HCT116 (cell line): ENCODE measurements around the gene MAPK10. TPM values are rescaled to one million over a fixed set of nuclear protein-coding genes. Genes with fewer than 3 reads are reported as not detected.

Experiments used
- ATAC-seq: fragments of 200-7000 bp; cut with Tn5 transposase; 2 replicates; pipeline ENCODE4 v1.9.1; 2020; ENCODE audit warnings: mild to moderate bottlenecking, moderate library complexity
- BruUV-seq: library from RNA; stranded (reverse); fragments of 400-500 nt; replicated peaks from 2 replicates; lab custom pipeline; 2021; lab: Mats Ljungman, UMichigan
- CTCF ChIA-PET: fragments of 300-600 bp; sonication (Branson Sonifier 250); formaldehyde crosslinking; loops from one replicate; lab custom pipeline; 2021; ENCODE audit warnings: antibody characterized with exemption; lab: Charles Lee
- POLR2A ChIA-PET: fragments of 300-600, 350-600 bp; sonication (Branson Sonifier 250); formaldehyde crosslinking; loops from one replicate; lab custom pipeline; 2021; ENCODE audit warnings: antibody characterized with exemption; lab: Charles Lee
- RAD21 ChIA-PET, 2 experiments: fragments of 300-600 bp; sonication (Branson Sonifier 250); formaldehyde crosslinking; loops; one replicate each; lab custom pipeline; 2023; ENCODE audit warnings: low total read pairs in 2 of 2; ENCODE audit not compliant: uncharacterized antibody in 2 of 2, unreplicated experiment in 2 of 2, low non-redundant PET in 1 of 2; lab: Charles Lee
- DNase-seq: peaks from one replicate; pipeline ENCODE4 v3.0.0-alpha.2; 2010; ENCODE audit warnings: low read depth, low spot score
- H2AFZ ChIP-seq: fragments of 200-600 bp; shearing (Covaris generic), sonication (generic); 2 replicates; pipeline ENCODE4 v1.6.1; 2017; ENCODE audit warnings: low read depth, mixed run types, mixed read lengths, antibody characterized with exemption, low read length; ENCODE audit not compliant: poor library complexity, severe bottlenecking
- H3K27ac ChIP-seq: 2 replicates; pipeline ENCODE4 v1.5.1; 2012; ENCODE audit warnings: low read depth, low read length
- H3K27me3 ChIP-seq: fragments of 200-600 bp; sonication (generic); 2 replicates; pipeline ENCODE4 v1.6.1; 2016; ENCODE audit warnings: mixed run types, low read length, mixed read lengths; ENCODE audit not compliant: insufficient read depth
- H3K36me3 ChIP-seq, 2 experiments: fragments of 200-500 bp in 1 of 2; fragments of 200-600 bp in 1 of 2; sonication (Bioruptor generic) in 1 of 2; sonication (generic) in 1 of 2; 2 replicates each; pipeline versions ENCODE4 v1.5.1 to v1.6.1; 2014 to 2016; ENCODE audit warnings: low read length in 2 of 2, inconsistent platforms in 1 of 2, mixed read lengths in 1 of 2, mixed run types in 1 of 2; ENCODE audit not compliant: insufficient read depth in 2 of 2, control insufficient read depth in 1 of 2
- H3K4me1 ChIP-seq, 2 experiments: fragments of 200-600 bp in 1 of 2; sonication (generic) in 1 of 2; 2 replicates each; pipeline versions ENCODE4 v1.5.1 to v1.6.1; 2012 to 2017; ENCODE audit warnings: low read length in 2 of 2, inconsistent platforms in 1 of 2, mild to moderate bottlenecking in 1 of 2, mixed read lengths in 1 of 2, mixed run types in 1 of 2, moderate library complexity in 1 of 2; ENCODE audit not compliant: insufficient read depth in 2 of 2, control insufficient read depth in 1 of 2
- H3K4me2 ChIP-seq: fragments of 200-600 bp; sonication (generic); 2 replicates; pipeline ENCODE4 v1.6.1; 2017; ENCODE audit warnings: mixed run types, low read length, mixed read lengths
- H3K4me3 ChIP-seq, 2 experiments: fragments of 200-600 bp in 1 of 2; sonication (generic) in 1 of 2; replicated peaks in 1 of 2; 2 replicates each; pipeline ENCODE4 v1.5.1; 2011 to 2016; ENCODE audit warnings: low read length in 2 of 2, control low read depth in 1 of 2, low read depth in 1 of 2, mild to moderate bottlenecking in 1 of 2, mixed read lengths in 1 of 2, mixed run types in 1 of 2
- H3K79me2 ChIP-seq: fragments of 200-600 bp; sonication (generic); 2 replicates; pipeline ENCODE4 v1.6.1; 2017; ENCODE audit warnings: mild to moderate bottlenecking, mixed run types, low read length, moderate library complexity, mixed read lengths; ENCODE audit not compliant: insufficient read depth
- H3K9ac ChIP-seq: fragments of 200-600 bp; sonication (generic); 2 replicates; pipeline ENCODE4 v1.6.1; 2016; ENCODE audit warnings: low read length, mixed read lengths
- H3K9me2 ChIP-seq: fragments of 200-600 bp; sonication (generic), shearing (Covaris generic); 2 replicates; pipeline ENCODE4 v1.6.1; 2017; ENCODE audit warnings: mixed run types, mild to moderate bottlenecking, moderate library complexity; ENCODE audit not compliant: insufficient read depth
- H3K9me3 ChIP-seq, 2 experiments: fragments of 200-500 bp in 1 of 2; fragments of 200-600 bp in 1 of 2; sonication (Bioruptor generic) in 1 of 2; sonication (generic) in 1 of 2; 2 replicates each; pipeline ENCODE4 v1.6.1; 2014 to 2017; ENCODE audit warnings: low read length in 2 of 2, mixed read lengths in 2 of 2, inconsistent platforms in 1 of 2, low read depth in 1 of 2, mild to moderate bottlenecking in 1 of 2, mixed run types in 1 of 2, moderate library complexity in 1 of 2; ENCODE audit not compliant: control insufficient read depth in 1 of 2, insufficient read depth in 1 of 2
- H4K20me1 ChIP-seq: fragments of 200-600 bp; sonication (generic), shearing (Covaris generic); 2 replicates; pipeline ENCODE4 v1.6.1; 2017; ENCODE audit warnings: mixed run types, mild to moderate bottlenecking, moderate library complexity; ENCODE audit not compliant: insufficient read depth
- CEBPB ChIP-seq: IDR thresholded peaks from 2 replicates; pipeline ENCODE4 v1.6.1; 2012; ENCODE audit warnings: low read depth
- EZH2 ChIP-seq: fragments of 200-600 bp; sonication (generic); IDR thresholded peaks from 2 replicates; pipeline ENCODE4 v1.6.1; 2017; ENCODE audit warnings: antibody characterized with exemption, mixed run types
- EZH2phosphoT487 ChIP-seq: fragments of 200-600 bp; IDR thresholded peaks from 2 replicates; pipeline ENCODE4 v1.6.1; 2018; ENCODE audit warnings: antibody characterized with exemption, borderline replicate concordance
- FOSL1 ChIP-seq: IDR thresholded peaks from 2 replicates; pipeline ENCODE4 v1.6.1; 2012; ENCODE audit warnings: low read depth
- JUND ChIP-seq: IDR thresholded peaks from 2 replicates; pipeline ENCODE4 v1.6.1; 2012
- MAX ChIP-seq: IDR thresholded peaks from 2 replicates; pipeline ENCODE4 v1.6.1; 2012
- RAD21 ChIP-seq: IDR thresholded peaks from 2 replicates; pipeline ENCODE4 v1.6.1; 2012; ENCODE audit warnings: low read depth, mild to moderate bottlenecking
- REST ChIP-seq: IDR thresholded peaks from 2 replicates; pipeline ENCODE4 v1.6.1; 2012; ENCODE audit warnings: low read depth
- SIN3A ChIP-seq: IDR thresholded peaks from 2 replicates; pipeline ENCODE4 v1.6.1; 2012; ENCODE audit warnings: low read depth
- TCF7L2 ChIP-seq: IDR thresholded peaks from 2 replicates; pipeline ENCODE4 v1.7.0; 2011; ENCODE audit warnings: borderline replicate concordance, inconsistent platforms; ENCODE audit not compliant: insufficient read depth, insufficient read length; ENCODE audit errors: extremely low read depth
- YY1 ChIP-seq: IDR thresholded peaks from 2 replicates; pipeline ENCODE4 v1.6.1; 2011; ENCODE audit warnings: low read length, low read depth, moderate library complexity, mild to moderate bottlenecking; ENCODE audit not compliant: insufficient replicate concordance; ENCODE audit errors: extremely low read depth
- intact Hi-C: fragments of 100-400 bp; cut with micrococcal nuclease; formaldehyde crosslinking; loops from 2 replicates; pipeline ENCODE4 v1.10.0; 2022
- total RNA-seq: library from RNA; stranded (reverse); gene quantifications from one replicate; pipeline ENCODE4 v1.2.1, GENCODE V29; 2021; ENCODE audit not compliant: unreplicated experiment

The MAPK10 gene
- total RNA-seq, 1 experiment from 2014 or later = 0.52 TPM

- no peak overlapping the region for H3K9ac ChIP-seq
- no peak overlapping the region for H3K4me2 ChIP-seq
- no peaks in the 10 kb centered on the region for H3K79me2 ChIP-seq
- no peaks in the 10 kb centered on the region for H4K20me1 ChIP-seq
- intact Hi-C loops = no loop called here
- H3K9me2 ChIP-seq = no peaks in the 10 kb centered on the region
- BruUV-seq = no TSS peak
- H3K9me3 ChIP-seq = no peaks in the 10 kb centered on the region
- H3K36me3 ChIP-seq = no peaks in the 10 kb centered on the region
- no peaks in the 10 kb centered on the region for H3K27me3 ChIP-seq
- no peak overlapping the region for H3K4me3 ChIP-seq
- TF ChIP-seq FOSL1 (no peak), EZH2phosphoT487 (no peak), EZH2 (no peak), CEBPB (no peak), MAX (no peak), YY1 (no peak)
- H3K4me1 ChIP-seq = peaks cover 0 to 3% of the 10 kb centered on the region in 2 experiments; a peak in 1 of 4 replicates
- no peak overlapping the region for H3K27ac ChIP-seq
- ChIA-PET RAD21 (no interaction called here), CTCF (interaction anchor here (1.0 kb wide), 2 partner anchors 239 to 240 kb away, joined by 3 read pairs; no protein-coding TSS in a partner anchor), POLR2A (no interaction called here)
- no peak for ATAC-seq
- H2AFZ ChIP-seq = no peak overlapping the region
- no peak for DNase-seq
Measured at GRCh38 chr4:86036736-86037135, 323.1 kb downstream of the MAPK10 start.

GRCh38 chr4:86035688-86036087, 324.2 kb downstream of the MAPK10 start:
- no peaks in the 10 kb centered on the region for H3K27me3 ChIP-seq
- no peaks in the 10 kb centered on the region for H3K9me2 ChIP-seq
- H3K9me3 ChIP-seq = no peaks in the 10 kb centered on the region
- H3K79me2 ChIP-seq = no peaks in the 10 kb centered on the region
- no peak overlapping the region for H3K27ac ChIP-seq
- ChIA-PET POLR2A (no interaction called here), CTCF (no interaction called here), RAD21 (no interaction called here)
- DNase-seq (no peak), ATAC-seq (no peak)
- intact Hi-C loops = no loop called here
- BruUV-seq = no TSS peak
- H3K9ac ChIP-seq = no peak overlapping the region
- H3K4me2 ChIP-seq = no peak overlapping the region
- TF ChIP-seq FOSL1 (no peak), REST (no peak), RAD21 (no peak), EZH2 (no peak), TCF7L2 (no peak), SIN3A (no peak), CEBPB (no peak), JUND (no peak)
- no peak overlapping the region for H3K4me3 ChIP-seq
- H2AFZ ChIP-seq = no peak overlapping the region
- H3K36me3 ChIP-seq = no peaks in the 10 kb centered on the region
- no peaks in the 10 kb centered on the region for H4K20me1 ChIP-seq
- peaks cover 0 to 3% of the 10 kb centered on the region in 2 experiments; a peak in 1 of 4 replicates for H3K4me1 ChIP-seq
